Neural progenitor cell (in vitro differentiated cells): Measurements from ENCODE around the gene UGT1A6. TPM values are rescaled to one million over a fixed set of nuclear protein-coding genes. Genes with fewer than 3 reads are reported as not detected.

Source experiments
- DNase-seq: peaks from one replicate; pipeline ENCODE4 v3.0.0-alpha.2; 2016; ENCODE audit warnings: low spot score
- H2AFZ ChIP-seq: fragments of 200-600 bp; sonication (generic); replicated peaks from 2 replicates; pipeline ENCODE4 v1.6.1; 2016; ENCODE audit warnings: antibody characterized with exemption
- H3F3A ChIP-seq: fragments of 200-600 bp; sonication (generic); 2 replicates; pipeline ENCODE4 v1.6.1; 2016; ENCODE audit warnings: antibody characterized with exemption, low read depth
- H3K27ac ChIP-seq: fragments of 200-600 bp; sonication (generic); 2 replicates; pipeline ENCODE4 v1.5.1; 2016; ENCODE audit warnings: mild to moderate bottlenecking
- H3K27me3 ChIP-seq: fragments of 200-600 bp; sonication (generic); 2 replicates; pipeline ENCODE4 v1.6.1; 2016; ENCODE audit warnings: mild to moderate bottlenecking, moderate library complexity
- H3K36me3 ChIP-seq: fragments of 200-600 bp; sonication (generic); 2 replicates; pipeline ENCODE4 v1.5.1; 2016
- H3K4me1 ChIP-seq: fragments of 200-600 bp; sonication (generic); 2 replicates; pipeline ENCODE4 v1.6.1; 2016; ENCODE audit warnings: mixed run types
- H3K4me2 ChIP-seq: fragments of 200-600 bp; sonication (generic); 2 replicates; pipeline ENCODE4 v1.6.1; 2016
- H3K4me3 ChIP-seq: fragments of 200-600 bp; sonication (generic); 2 replicates; pipeline ENCODE4 v1.5.1; 2016
- H3K79me2 ChIP-seq: fragments of 200-600 bp; sonication (generic); 2 replicates; pipeline ENCODE4 v1.6.1; 2016; ENCODE audit warnings: low read depth
- H3K9ac ChIP-seq: fragments of 200-600 bp; sonication (generic); 2 replicates; pipeline ENCODE4 v1.6.1; 2016
- H3K9me3 ChIP-seq: fragments of 200-600 bp; sonication (generic); 2 replicates; pipeline ENCODE4 v1.5.1; 2016; ENCODE audit warnings: low read depth
- H4K20me1 ChIP-seq: fragments of 200-600 bp; sonication (generic); 2 replicates; pipeline ENCODE4 v1.6.1; 2016; ENCODE audit warnings: low read depth
- H3K27ac Mint-ChIP-seq: 3 replicates; pipeline ENCODE4 v1.8.0; 2021; ENCODE audit warnings: mixed read lengths
- H3K27me3 Mint-ChIP-seq: 2 replicates; pipeline ENCODE4 v1.8.0; 2022; ENCODE audit warnings: low read depth, mild to moderate bottlenecking, inconsistent platforms, moderate library complexity, mixed read lengths; ENCODE audit not compliant: insufficient read depth
- H3K36me3 Mint-ChIP-seq: 3 replicates; pipeline ENCODE4 v1.8.0; 2021; ENCODE audit warnings: mixed read lengths
- H3K4me1 Mint-ChIP-seq: 3 replicates; pipeline ENCODE4 v1.8.0; 2021; ENCODE audit warnings: mixed read lengths
- H3K4me3 Mint-ChIP-seq: 3 replicates; pipeline ENCODE4 v1.8.0; 2021; ENCODE audit warnings: mild to moderate bottlenecking, moderate library complexity, mixed read lengths
- H3K9me3 Mint-ChIP-seq: 3 replicates; pipeline ENCODE4 v1.8.0; 2020; ENCODE audit warnings: mixed read lengths
- EZH2 ChIP-seq: fragments of 200-600 bp; sonication (generic); IDR thresholded peaks from 2 replicates; pipeline ENCODE4 v1.6.1; 2017; ENCODE audit warnings: antibody characterized with exemption, mild to moderate bottlenecking, moderate library complexity
- EZH2phosphoT487 ChIP-seq: fragments of 200-600 bp; sonication (generic); IDR thresholded peaks from 2 replicates; pipeline ENCODE4 v1.6.1; 2017; ENCODE audit warnings: antibody characterized with exemption
- total RNA-seq: library from RNA; depleted of rRNA; stranded (reverse); fragments of >200 nt; gene quantifications from 2 replicates; pipeline ENCODE4 v1.2.3, GENCODE V29; 2015; ENCODE audit warnings: low replicate concordance
- TF ChIP-seq, protein P1 (sequence below): fragments of 200-600 bp; sonication (generic); IDR thresholded peaks from 2 replicates; pipeline ENCODE4 v1.5.1; 2017; ENCODE audit warnings: antibody characterized with exemption, mild to moderate bottlenecking

UGT1A6 gene
- total RNA-seq, 1 donor from 2014 or later = not detected

DNA sequence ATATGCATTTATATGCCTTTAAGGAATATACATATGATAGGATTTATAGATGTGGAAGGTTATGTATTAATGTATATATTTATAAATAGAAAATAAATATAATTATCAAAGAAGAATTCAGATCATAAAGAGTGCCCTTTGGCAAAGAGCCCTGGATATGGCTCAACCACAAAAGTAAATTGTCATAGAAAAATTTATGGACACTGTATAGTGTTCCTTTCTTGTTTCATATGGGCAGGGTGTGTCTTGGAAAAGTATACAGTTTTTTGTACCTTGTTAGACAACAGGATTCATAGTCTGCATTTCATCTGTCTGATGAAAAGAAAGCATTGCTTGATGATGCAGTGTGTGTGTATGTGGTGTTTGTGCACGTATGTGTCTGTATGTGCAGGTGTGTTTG is 8.1 kb upstream of the UGT1A6 start:
- H3K36me3 Mint-ChIP-seq = no peaks in the 10 kb centered on the region
- no peak for DNase-seq
- H3K27me3 Mint-ChIP-seq = no peaks in the 10 kb centered on the region
- no peaks in the 10 kb centered on the region for H3K4me1 Mint-ChIP-seq
- Histone ChIP-seq H3K79me2 (no peaks in the 10 kb centered on the region), H3K4me1 (no peaks in the 10 kb centered on the region), H3K4me2 (no peak overlapping the region), H3F3A (no peaks in the 10 kb centered on the region), H3K9ac (no peak overlapping the region), H3K9me3 (no peaks in the 10 kb centered on the region), H3K4me3 (no peak overlapping the region), H3K27me3 (no peaks in the 10 kb centered on the region), H4K20me1 (no peaks in the 10 kb centered on the region), H3K27ac (no peak overlapping the region), H2AFZ (no peak overlapping the region), H3K36me3 (no peaks in the 10 kb centered on the region)
- no peak overlapping the region for H3K4me3 Mint-ChIP-seq
- TF ChIP-seq EZH2phosphoT487 = no peak
- no peak for TF ChIP-seq EZH2
- TF ChIP-seq, protein P1, sequence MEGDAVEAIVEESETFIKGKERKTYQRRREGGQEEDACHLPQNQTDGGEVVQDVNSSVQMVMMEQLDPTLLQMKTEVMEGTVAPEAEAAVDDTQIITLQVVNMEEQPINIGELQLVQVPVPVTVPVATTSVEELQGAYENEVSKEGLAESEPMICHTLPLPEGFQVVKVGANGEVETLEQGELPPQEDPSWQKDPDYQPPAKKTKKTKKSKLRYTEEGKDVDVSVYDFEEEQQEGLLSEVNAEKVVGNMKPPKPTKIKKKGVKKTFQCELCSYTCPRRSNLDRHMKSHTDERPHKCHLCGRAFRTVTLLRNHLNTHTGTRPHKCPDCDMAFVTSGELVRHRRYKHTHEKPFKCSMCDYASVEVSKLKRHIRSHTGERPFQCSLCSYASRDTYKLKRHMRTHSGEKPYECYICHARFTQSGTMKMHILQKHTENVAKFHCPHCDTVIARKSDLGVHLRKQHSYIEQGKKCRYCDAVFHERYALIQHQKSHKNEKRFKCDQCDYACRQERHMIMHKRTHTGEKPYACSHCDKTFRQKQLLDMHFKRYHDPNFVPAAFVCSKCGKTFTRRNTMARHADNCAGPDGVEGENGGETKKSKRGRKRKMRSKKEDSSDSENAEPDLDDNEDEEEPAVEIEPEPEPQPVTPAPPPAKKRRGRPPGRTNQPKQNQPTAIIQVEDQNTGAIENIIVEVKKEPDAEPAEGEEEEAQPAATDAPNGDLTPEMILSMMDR = no peak
- no peak overlapping the region for H3K27ac Mint-ChIP-seq
- H3K9me3 Mint-ChIP-seq = no peaks in the 10 kb centered on the region

DNA sequence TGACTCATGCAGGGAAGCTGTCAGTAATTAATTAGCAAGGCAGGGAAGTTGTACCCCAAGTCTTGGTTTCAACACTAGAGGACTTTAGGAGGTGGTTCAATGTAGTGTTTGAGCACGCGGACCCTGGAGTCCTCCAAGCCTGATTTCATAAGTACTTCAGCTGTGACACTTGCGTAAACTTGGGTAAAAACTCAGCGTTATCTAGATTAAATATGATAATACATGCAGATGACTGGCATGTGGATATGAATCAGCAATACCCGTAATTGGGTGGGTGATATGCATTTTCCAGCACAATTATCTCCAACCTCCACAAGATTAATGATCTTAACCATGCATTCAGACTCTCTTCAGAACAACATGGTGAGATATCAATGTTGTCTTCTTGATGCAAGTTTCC is 5.8 kb upstream of the UGT1A6 start:
- no peaks in the 10 kb centered on the region for H3F3A ChIP-seq
- Mint-ChIP-seq H3K36me3 (no peaks in the 10 kb centered on the region), H3K9me3 (no peaks in the 10 kb centered on the region), H3K4me1 (no peaks in the 10 kb centered on the region), H3K27ac (no peak overlapping the region), H3K27me3 (no peaks in the 10 kb centered on the region), H3K4me3 (no peak overlapping the region)
- H3K9me3 ChIP-seq = no peaks in the 10 kb centered on the region
- H3K36me3 ChIP-seq = no peaks in the 10 kb centered on the region
- H3K4me3 ChIP-seq = no peak overlapping the region
- TF ChIP-seq EZH2 = no peak
- TF ChIP-seq, protein P1 = no peak
- TF ChIP-seq EZH2phosphoT487 = no peak
- H3K79me2 ChIP-seq = no peaks in the 10 kb centered on the region
- no peaks in the 10 kb centered on the region for H3K4me1 ChIP-seq
- no peak overlapping the region for H3K4me2 ChIP-seq
- no peak overlapping the region for H3K9ac ChIP-seq
- no peaks in the 10 kb centered on the region for H3K27me3 ChIP-seq
- DNase-seq = no peak
- H3K27ac ChIP-seq = no peak overlapping the region
- no peaks in the 10 kb centered on the region for H4K20me1 ChIP-seq
- H2AFZ ChIP-seq = no peak overlapping the region

DNA sequence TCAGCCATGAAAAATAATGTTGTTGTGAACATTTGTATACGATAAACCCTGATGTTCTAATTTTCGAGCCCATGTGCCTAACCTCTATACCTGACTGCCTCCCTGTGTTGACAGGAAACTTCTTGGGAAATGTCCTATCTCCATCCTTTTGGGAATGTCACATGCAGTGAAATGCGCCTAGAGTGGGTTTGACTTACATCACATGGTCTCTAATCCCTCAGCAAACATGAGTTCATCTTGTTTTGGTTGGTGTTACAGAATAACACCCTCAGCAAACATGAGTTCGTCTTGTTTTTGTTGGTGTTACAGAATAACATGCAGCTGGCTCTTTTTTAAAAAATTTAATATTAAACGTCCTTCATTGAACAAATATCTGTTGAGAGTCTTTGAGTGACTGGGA is 4.3 kb upstream of the UGT1A6 start:
- Histone ChIP-seq H3F3A (no peaks in the 10 kb centered on the region), H3K79me2 (no peaks in the 10 kb centered on the region), H4K20me1 (no peaks in the 10 kb centered on the region), H2AFZ (no peak overlapping the region), H3K27me3 (no peaks in the 10 kb centered on the region), H3K4me3 (no peak overlapping the region), H3K9ac (no peak overlapping the region), H3K9me3 (no peaks in the 10 kb centered on the region), H3K36me3 (no peaks in the 10 kb centered on the region), H3K27ac (no peak overlapping the region), H3K4me2 (no peak overlapping the region), H3K4me1 (no peaks in the 10 kb centered on the region)
- no peaks in the 10 kb centered on the region for H3K9me3 Mint-ChIP-seq
- no peaks in the 10 kb centered on the region for H3K4me1 Mint-ChIP-seq
- no peak overlapping the region for H3K4me3 Mint-ChIP-seq
- TF ChIP-seq EZH2 (no peak), EZH2phosphoT487 (no peak)
- TF ChIP-seq, protein P1 = no peak
- peaks cover under 1% of the 10 kb centered on the region for H3K27me3 Mint-ChIP-seq
- DNase-seq = no peak
- no peak overlapping the region for H3K27ac Mint-ChIP-seq
- H3K36me3 Mint-ChIP-seq = no peaks in the 10 kb centered on the region
